ENCODE measurements around the gene WDR44.

WDR44 gene

DNA sequence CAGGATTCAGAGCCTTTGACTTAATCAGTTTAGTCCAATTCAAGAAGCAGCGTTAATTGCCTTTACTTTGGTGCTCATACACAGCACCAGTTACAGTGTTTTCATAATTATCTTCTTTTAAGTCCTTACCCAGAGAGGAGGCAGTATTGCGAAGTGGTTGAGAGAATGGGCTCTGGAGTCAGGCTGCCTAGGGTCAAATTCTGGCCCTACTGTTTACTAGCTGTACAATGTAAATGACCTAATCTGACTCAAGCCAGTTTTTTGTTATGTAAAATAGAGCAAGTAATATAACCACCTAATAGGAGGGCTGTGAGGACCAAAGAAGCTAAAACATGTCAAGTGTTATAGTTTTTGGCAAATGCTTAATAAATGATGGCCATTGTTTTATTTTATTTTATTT is 27.6 kb downstream of the WDR44 start:
- H3K79me2 ChIP-seq (ENCODE audit: insufficient read depth, low read length), result no peaks in the 10 kb centered on the region; the same call in 1 of the 2 replicates
- TF ChIP-seq, protein P1, sequence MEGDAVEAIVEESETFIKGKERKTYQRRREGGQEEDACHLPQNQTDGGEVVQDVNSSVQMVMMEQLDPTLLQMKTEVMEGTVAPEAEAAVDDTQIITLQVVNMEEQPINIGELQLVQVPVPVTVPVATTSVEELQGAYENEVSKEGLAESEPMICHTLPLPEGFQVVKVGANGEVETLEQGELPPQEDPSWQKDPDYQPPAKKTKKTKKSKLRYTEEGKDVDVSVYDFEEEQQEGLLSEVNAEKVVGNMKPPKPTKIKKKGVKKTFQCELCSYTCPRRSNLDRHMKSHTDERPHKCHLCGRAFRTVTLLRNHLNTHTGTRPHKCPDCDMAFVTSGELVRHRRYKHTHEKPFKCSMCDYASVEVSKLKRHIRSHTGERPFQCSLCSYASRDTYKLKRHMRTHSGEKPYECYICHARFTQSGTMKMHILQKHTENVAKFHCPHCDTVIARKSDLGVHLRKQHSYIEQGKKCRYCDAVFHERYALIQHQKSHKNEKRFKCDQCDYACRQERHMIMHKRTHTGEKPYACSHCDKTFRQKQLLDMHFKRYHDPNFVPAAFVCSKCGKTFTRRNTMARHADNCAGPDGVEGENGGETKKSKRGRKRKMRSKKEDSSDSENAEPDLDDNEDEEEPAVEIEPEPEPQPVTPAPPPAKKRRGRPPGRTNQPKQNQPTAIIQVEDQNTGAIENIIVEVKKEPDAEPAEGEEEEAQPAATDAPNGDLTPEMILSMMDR (conservative IDR thresholded peaks at IDR 0.05; ENCODE audit: low read length), result no peak
- TF ChIP-seq EZH2phosphoT487 (IDR thresholded peaks at IDR 0.05; ENCODE audit: borderline replicate concordance), result no peak
- no peaks in the 10 kb centered on the region for H3K27me3 ChIP-seq (ENCODE audit: insufficient read depth, low read length, poor library complexity, severe bottlenecking)
- H3K9me2 ChIP-seq (replicated peaks; ENCODE audit: low read depth, low read length), result no peaks in the 10 kb centered on the region
- no peak overlapping the region for H3K9ac ChIP-seq (ENCODE audit: low read depth, low read length, poor library complexity, severe bottlenecking)
- no peak overlapping the region for H2AFZ ChIP-seq (ENCODE audit: low read length)
- H3K9me3 ChIP-seq (ENCODE audit: insufficient read depth, low read depth, low read length), result no peaks in the 10 kb centered on the region
- no peaks in the 10 kb centered on the region for H4K20me1 ChIP-seq (ENCODE audit: insufficient read depth, low read length, poor library complexity, severe bottlenecking)
- no peak overlapping the region for H3K4me3 ChIP-seq (ENCODE audit: low read length, poor library complexity, severe bottlenecking)
- H3K36me3 ChIP-seq (ENCODE audit: insufficient read depth, low read length), result no peaks in the 10 kb centered on the region
- H3K4me1 ChIP-seq (ENCODE audit: insufficient read depth, low read length, poor library complexity, severe bottlenecking), result no peaks in the 10 kb centered on the region
- no peak overlapping the region for H3K4me2 ChIP-seq (ENCODE audit: low read depth, low read length, poor library complexity, severe bottlenecking)
- no peaks in the 10 kb centered on the region for H3F3A ChIP-seq (ENCODE audit: low read depth)

DNA sequence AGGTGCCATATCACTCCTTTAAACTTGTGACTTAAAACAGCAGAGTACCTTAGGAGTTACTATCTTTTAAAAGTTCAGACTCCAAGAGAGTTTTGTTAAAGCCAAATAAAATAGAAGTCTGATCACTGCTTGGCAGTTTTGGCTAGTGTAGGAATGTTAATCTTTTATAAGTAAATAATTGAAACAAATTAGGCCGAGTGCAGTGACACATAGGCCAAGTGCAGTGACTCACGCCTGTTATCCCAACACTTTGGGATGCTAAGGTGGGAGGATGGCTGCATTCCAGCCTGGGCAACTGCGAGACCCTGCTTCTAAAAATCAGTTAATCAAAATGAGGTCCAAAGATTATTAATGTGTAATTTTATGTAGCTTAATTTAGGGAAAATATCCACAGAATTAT is 37.2 kb downstream of the WDR44 start:
- H4K20me1 ChIP-seq (ENCODE audit: insufficient read depth, low read length, poor library complexity, severe bottlenecking), result no peaks in the 10 kb centered on the region
- no peaks in the 10 kb centered on the region for H3K4me1 ChIP-seq (ENCODE audit: insufficient read depth, low read length, poor library complexity, severe bottlenecking)
- no peaks in the 10 kb centered on the region for H3K79me2 ChIP-seq (ENCODE audit: insufficient read depth, low read length)
- no peak overlapping the region for H2AFZ ChIP-seq (ENCODE audit: low read length)
- H3K9me2 ChIP-seq (replicated peaks; ENCODE audit: low read depth, low read length), result no peaks in the 10 kb centered on the region
- no peaks in the 10 kb centered on the region for H3F3A ChIP-seq (ENCODE audit: low read depth)
- no peak overlapping the region for H3K9ac ChIP-seq (ENCODE audit: low read depth, low read length, poor library complexity, severe bottlenecking)
- no peaks in the 10 kb centered on the region for H3K9me3 ChIP-seq (ENCODE audit: insufficient read depth, low read depth, low read length)
- no peak overlapping the region for H3K4me2 ChIP-seq (ENCODE audit: low read depth, low read length, poor library complexity, severe bottlenecking)
- TF ChIP-seq, protein P1 (conservative IDR thresholded peaks at IDR 0.05; ENCODE audit: low read length), result no peak
- TF ChIP-seq EZH2phosphoT487 (IDR thresholded peaks at IDR 0.05; ENCODE audit: borderline replicate concordance), result no peak
- H3K36me3 ChIP-seq (ENCODE audit: insufficient read depth, low read length), result no peaks in the 10 kb centered on the region
- H3K4me3 ChIP-seq (ENCODE audit: low read length, poor library complexity, severe bottlenecking), result no peak overlapping the region
- H3K27me3 ChIP-seq (ENCODE audit: insufficient read depth, low read length, poor library complexity, severe bottlenecking), result no peaks in the 10 kb centered on the region

DNA sequence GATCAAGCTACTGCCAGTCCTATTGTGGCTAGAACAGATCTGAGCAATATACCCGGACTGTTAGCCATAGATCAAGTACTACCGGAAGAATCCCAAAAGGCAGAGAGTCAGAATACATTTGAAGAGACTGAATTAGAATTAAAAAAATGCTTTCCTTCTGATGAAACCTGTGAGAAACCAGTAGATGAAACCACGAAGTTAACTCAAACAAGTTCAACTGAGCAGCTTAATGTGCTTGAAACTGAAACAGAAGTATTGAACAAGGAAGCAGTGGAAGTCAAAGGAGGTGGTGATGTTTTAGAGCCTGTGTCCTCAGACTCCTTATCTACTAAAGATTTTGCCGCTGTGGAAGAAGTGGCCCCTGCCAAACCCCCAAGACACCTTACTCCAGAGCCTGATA is 46.8 kb downstream of the WDR44 start:
- TF ChIP-seq, protein P1 (conservative IDR thresholded peaks at IDR 0.05; ENCODE audit: low read length), result no peak
- no peak for TF ChIP-seq EZH2phosphoT487 (IDR thresholded peaks at IDR 0.05; ENCODE audit: borderline replicate concordance)
- Histone ChIP-seq H3F3A (ENCODE audit: low read depth) (no peaks in the 10 kb centered on the region), H2AFZ (ENCODE audit: low read length) (no peak overlapping the region), H3K4me1 (ENCODE audit: insufficient read depth, low read length, poor library complexity, severe bottlenecking) (no peaks in the 10 kb centered on the region), H4K20me1 (ENCODE audit: insufficient read depth, low read length, poor library complexity, severe bottlenecking) (no peaks in the 10 kb centered on the region), H3K4me3 (ENCODE audit: low read length, poor library complexity, severe bottlenecking) (no peak overlapping the region), H3K27me3 (ENCODE audit: insufficient read depth, low read length, poor library complexity, severe bottlenecking) (no peaks in the 10 kb centered on the region), H3K4me2 (ENCODE audit: low read depth, low read length, poor library complexity, severe bottlenecking) (no peak overlapping the region), H3K36me3 (ENCODE audit: insufficient read depth, low read length) (peaks cover 16% of the 10 kb centered on the region; the same call in 1 of the 2 replicates), H3K9ac (ENCODE audit: low read depth, low read length, poor library complexity, severe bottlenecking) (no peak overlapping the region), H3K79me2 (ENCODE audit: insufficient read depth, low read length) (no peaks in the 10 kb centered on the region), H3K9me2 (replicated peaks; ENCODE audit: low read depth, low read length) (no peaks in the 10 kb centered on the region), H3K9me3 (ENCODE audit: insufficient read depth, low read depth, low read length) (no peaks in the 10 kb centered on the region)

Data from Loucy (cell line).